ENCODE measurements around the gene TRIM44. TPM values are rescaled to one million over a fixed set of nuclear protein-coding genes. Genes with fewer than 3 reads are reported as not detected.

TRIM44 gene
- total and polyA plus RNA-seq, 10 donors, result 5.3 to 65.7 (median 48.5) TPM

GRCh38 chr11:35822815-35823495 lies 160.4 kb downstream of the TRIM44 start:
- Histone ChIP-seq H3K27ac (no peak overlapping the region), H3K27me3 (replicated peaks in 1 of 7) (no peaks in the 10 kb centered on the region), H3K36me3 (no peaks in the 10 kb centered on the region), H3K4me3 (no peak overlapping the region), H3K4me1 (peaks cover 5 to 32% (median 21%) of the 10 kb centered on the region in 6 donors), H3K9me3 (no peaks in the 10 kb centered on the region)
- WGBS, 5 donors, result 60 to 74% (median 69%) methylated on average over 2 of the region's 2 CpGs
- TF ChIP-seq CTCF (IDR thresholded peaks at IDR 0.05 in 8 of 11, conservative IDR thresholded peaks at IDR 0.05 in 3 of 11), result no peak
- TF ChIP-seq POLR2AphosphoS5 (IDR thresholded peaks at IDR 0.05), result no peak
- TF ChIP-seq POLR2A (IDR thresholded peaks at IDR 0.05), result no peak
- DNase-seq, result no peak
- intact Hi-C loops (cut with DNase I; ENCODE audit: low total_unique reads), result loop anchor here (10.0 kb wide), 2 partner anchors 208 to 312 kb away; partner anchors contain the start of gene FJX1

GRCh38 chr11:35823742-35824298 lies 161.2 kb downstream of the TRIM44 start:
- no peak for DNase-seq
- no peak overlapping the region for H3K27ac ChIP-seq
- no peaks in the 10 kb centered on the region for H3K9me3 ChIP-seq
- TF ChIP-seq CTCF (IDR thresholded peaks at IDR 0.05 in 8 of 11, conservative IDR thresholded peaks at IDR 0.05 in 3 of 11), result no peak
- TF ChIP-seq POLR2AphosphoS5 (IDR thresholded peaks at IDR 0.05), result no peak
- TF ChIP-seq POLR2A (IDR thresholded peaks at IDR 0.05), result no peak
- no peaks in the 10 kb centered on the region for H3K27me3 ChIP-seq (replicated peaks in 1 of 7)
- H3K36me3 ChIP-seq, result no peaks in the 10 kb centered on the region
- H3K4me3 ChIP-seq, result no peak overlapping the region
- 88 to 93% (median 90%) methylated on average over 10 of the region's 10 CpGs for WGBS, 5 donors
- H3K4me1 ChIP-seq, result peaks cover 5 to 32% (median 21%) of the 10 kb centered on the region in 6 donors
- intact Hi-C loops (cut with DNase I; ENCODE audit: low total_unique reads), result loop anchor here (10.0 kb wide), 2 partner anchors 209 to 311 kb away; partner anchors contain the start of gene FJX1

GRCh38 chr11:35825386-35825785 lies 162.8 kb downstream of the TRIM44 start:
- H3K27ac ChIP-seq, result no peak overlapping the region
- 65 to 94% (median 74%) methylated on average over 1 of the region's 1 CpG for WGBS, 5 donors
- H3K27me3 ChIP-seq (replicated peaks in 1 of 7), result no peaks in the 10 kb centered on the region
- intact Hi-C loops (cut with DNase I; ENCODE audit: low total_unique reads), result loop anchor here (10.0 kb wide), 2 partner anchors 211 to 309 kb away; partner anchors contain the start of gene FJX1
- TF ChIP-seq POLR2AphosphoS5 (IDR thresholded peaks at IDR 0.05) (no peak), CTCF (IDR thresholded peaks at IDR 0.05 in 8 of 11, conservative IDR thresholded peaks at IDR 0.05 in 3 of 11) (no peak), POLR2A (IDR thresholded peaks at IDR 0.05) (no peak)
- H3K4me3 ChIP-seq, result no peak overlapping the region
- no peak for DNase-seq
- H3K4me1 ChIP-seq, result peaks cover 5 to 31% (median 21%) of the 10 kb centered on the region in 6 donors
- no peaks in the 10 kb centered on the region for H3K9me3 ChIP-seq
- no peaks in the 10 kb centered on the region for H3K36me3 ChIP-seq

GRCh38 chr11:35826006-35826405 lies 163.4 kb downstream of the TRIM44 start:
- no peak for DNase-seq
- WGBS, 5 donors, result 79 to 93% (median 91%) methylated on average over 5 of the region's 5 CpGs
- no peak overlapping the region for H3K4me3 ChIP-seq
- TF ChIP-seq CTCF (IDR thresholded peaks at IDR 0.05 in 8 of 11, conservative IDR thresholded peaks at IDR 0.05 in 3 of 11), result no peak
- no peak for TF ChIP-seq POLR2AphosphoS5 (IDR thresholded peaks at IDR 0.05)
- peaks cover 5 to 27% (median 20%) of the 10 kb centered on the region in 6 donors for H3K4me1 ChIP-seq
- intact Hi-C loops (cut with DNase I; ENCODE audit: low total_unique reads), result loop anchor here (10.0 kb wide), 2 partner anchors 211 to 309 kb away; partner anchors contain the start of gene FJX1
- H3K36me3 ChIP-seq, result no peaks in the 10 kb centered on the region
- no peaks in the 10 kb centered on the region for H3K27me3 ChIP-seq (replicated peaks in 1 of 7)
- no peak overlapping the region for H3K27ac ChIP-seq
- no peaks in the 10 kb centered on the region for H3K9me3 ChIP-seq

All from spleen (tissue), 11 donors.